ENCODE results near the gene DUSP22.

The DUSP22 gene

GRCh38 chr6:378090-378957, 86.0 kb downstream of the DUSP22 start:
- Histone ChIP-seq H3K4me3 (ENCODE audit: low read depth in 1 of 2, low read length in 2 of 2) (no peak overlapping the region), H3K4me1 (ENCODE audit: insufficient read depth, low read length) (peaks cover 6% of the 10 kb centered on the region), H3K79me2 (ENCODE audit: insufficient read depth, low read length) (no peaks in the 10 kb centered on the region), H3K9me3 (ENCODE audit: insufficient read depth, low read length, severe bottlenecking) (no peaks in the 10 kb centered on the region), H2AFZ (ENCODE audit: low read depth, low read length) (no peak overlapping the region), H3K36me3 (ENCODE audit: insufficient read depth, low read length) (no peaks in the 10 kb centered on the region), H3K27ac (ENCODE audit: low read length) (no peak overlapping the region), H3K4me2 (ENCODE audit: insufficient read depth, low read length) (no peak overlapping the region), H3K27me3 (ENCODE audit: insufficient read depth, low read length, poor library complexity) (no peaks in the 10 kb centered on the region), H3K9ac (ENCODE audit: low read depth, low read length) (no peak overlapping the region), H4K20me1 (ENCODE audit: insufficient read depth, low read length) (no peaks in the 10 kb centered on the region)
- TF ChIP-seq CTCF (IDR thresholded peaks at IDR 0.05; ENCODE audit: borderline replicate concordance, extremely low read depth, low read length, poor library complexity, severe bottlenecking) (no peak), EZH2 (IDR thresholded peaks at IDR 0.05; ENCODE audit: borderline replicate concordance, low read depth, low read length, severe bottlenecking) (no peak)
- no peak for ATAC-seq (ENCODE audit: insufficient read depth, low read depth)
- DNase-seq: no peak

- no peak overlapping the region for H3K9ac ChIP-seq (ENCODE audit: low read depth, low read length)
- peaks cover 6% of the 10 kb centered on the region for H3K4me1 ChIP-seq (ENCODE audit: insufficient read depth, low read length)
- no peaks in the 10 kb centered on the region for H3K9me3 ChIP-seq (ENCODE audit: insufficient read depth, low read length, severe bottlenecking)
- DNase-seq (no peak), ATAC-seq (ENCODE audit: insufficient read depth, low read depth) (no peak)
- H3K27ac ChIP-seq (ENCODE audit: low read length): no peak overlapping the region
- no peaks in the 10 kb centered on the region for H3K27me3 ChIP-seq (ENCODE audit: insufficient read depth, low read length, poor library complexity)
- H3K36me3 ChIP-seq (ENCODE audit: insufficient read depth, low read length): no peaks in the 10 kb centered on the region
- H3K4me3 ChIP-seq (ENCODE audit: low read depth in 1 of 2, low read length in 2 of 2): no peak overlapping the region
- no peaks in the 10 kb centered on the region for H3K79me2 ChIP-seq (ENCODE audit: insufficient read depth, low read length)
- TF ChIP-seq EZH2 (IDR thresholded peaks at IDR 0.05; ENCODE audit: borderline replicate concordance, low read depth, low read length, severe bottlenecking) (no peak), CTCF (IDR thresholded peaks at IDR 0.05; ENCODE audit: borderline replicate concordance, extremely low read depth, low read length, poor library complexity, severe bottlenecking) (no peak)
- no peak overlapping the region for H3K4me2 ChIP-seq (ENCODE audit: insufficient read depth, low read length)
- no peaks in the 10 kb centered on the region for H4K20me1 ChIP-seq (ENCODE audit: insufficient read depth, low read length)
- H2AFZ ChIP-seq (ENCODE audit: low read depth, low read length): no peak overlapping the region
Measured at GRCh38 chr6:378958-379409, 86.7 kb downstream of the DUSP22 start.

- ATAC-seq (ENCODE audit: insufficient read depth, low read depth): no peak
- H3K4me2 ChIP-seq (ENCODE audit: insufficient read depth, low read length): no peak overlapping the region
- no peak for DNase-seq
- no peaks in the 10 kb centered on the region for H3K27me3 ChIP-seq (ENCODE audit: insufficient read depth, low read length, poor library complexity)
- no peak overlapping the region for H2AFZ ChIP-seq (ENCODE audit: low read depth, low read length)
- H3K79me2 ChIP-seq (ENCODE audit: insufficient read depth, low read length): no peaks in the 10 kb centered on the region
- no peaks in the 10 kb centered on the region for H3K9me3 ChIP-seq (ENCODE audit: insufficient read depth, low read length, severe bottlenecking)
- H4K20me1 ChIP-seq (ENCODE audit: insufficient read depth, low read length): no peaks in the 10 kb centered on the region
- no peak overlapping the region for H3K27ac ChIP-seq (ENCODE audit: low read length)
- H3K36me3 ChIP-seq (ENCODE audit: insufficient read depth, low read length): no peaks in the 10 kb centered on the region
- H3K9ac ChIP-seq (ENCODE audit: low read depth, low read length): no peak overlapping the region
- H3K4me3 ChIP-seq (ENCODE audit: low read depth in 1 of 2, low read length in 2 of 2): no peak overlapping the region
- H3K4me1 ChIP-seq (ENCODE audit: insufficient read depth, low read length): peaks cover 6% of the 10 kb centered on the region
- no peak for TF ChIP-seq EZH2 (IDR thresholded peaks at IDR 0.05; ENCODE audit: borderline replicate concordance, low read depth, low read length, severe bottlenecking)
- no peak for TF ChIP-seq CTCF (IDR thresholded peaks at IDR 0.05; ENCODE audit: borderline replicate concordance, extremely low read depth, low read length, poor library complexity, severe bottlenecking)
Measured at GRCh38 chr6:379410-380181, 87.3 kb downstream of the DUSP22 start.

Data from DND-41 (cell line).